ENCODE results near the gene TMLHE.
"Not testable (repeated sequence)": the region's sequence is repeated elsewhere in the genome, so short reads cannot be mapped to it uniquely, and the experiment has no call there.

Gene TMLHE, protein sequence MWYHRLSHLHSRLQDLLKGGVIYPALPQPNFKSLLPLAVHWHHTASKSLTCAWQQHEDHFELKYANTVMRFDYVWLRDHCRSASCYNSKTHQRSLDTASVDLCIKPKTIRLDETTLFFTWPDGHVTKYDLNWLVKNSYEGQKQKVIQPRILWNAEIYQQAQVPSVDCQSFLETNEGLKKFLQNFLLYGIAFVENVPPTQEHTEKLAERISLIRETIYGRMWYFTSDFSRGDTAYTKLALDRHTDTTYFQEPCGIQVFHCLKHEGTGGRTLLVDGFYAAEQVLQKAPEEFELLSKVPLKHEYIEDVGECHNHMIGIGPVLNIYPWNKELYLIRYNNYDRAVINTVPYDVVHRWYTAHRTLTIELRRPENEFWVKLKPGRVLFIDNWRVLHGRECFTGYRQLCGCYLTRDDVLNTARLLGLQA

GRCh38 chrX:155612312-155613224 is at the start of gene TMLHE, which contains the start of gene SPRY3:
Gene TMLHE (minus strand): TSS chrX:155612952. CDS start chrX:155545276, 67,676 bp downstream.
Gene SPRY3 (plus strand): TSS chrX:155612586.
- peak in 1 of 2 experiments; percentile 4 for DNase-seq

- no peak for DNase-seq
Observed at GRCh38 chrX:155662282-155662681, 49.5 kb upstream of the TMLHE start.

GRCh38 chrX:155645180-155645579 is 32.4 kb upstream of the TMLHE start:
- no peak for DNase-seq

- DNase-seq, result no peak
Observed at GRCh38 chrX:155643240-155643639, 30.5 kb upstream of the TMLHE start.

DNA sequence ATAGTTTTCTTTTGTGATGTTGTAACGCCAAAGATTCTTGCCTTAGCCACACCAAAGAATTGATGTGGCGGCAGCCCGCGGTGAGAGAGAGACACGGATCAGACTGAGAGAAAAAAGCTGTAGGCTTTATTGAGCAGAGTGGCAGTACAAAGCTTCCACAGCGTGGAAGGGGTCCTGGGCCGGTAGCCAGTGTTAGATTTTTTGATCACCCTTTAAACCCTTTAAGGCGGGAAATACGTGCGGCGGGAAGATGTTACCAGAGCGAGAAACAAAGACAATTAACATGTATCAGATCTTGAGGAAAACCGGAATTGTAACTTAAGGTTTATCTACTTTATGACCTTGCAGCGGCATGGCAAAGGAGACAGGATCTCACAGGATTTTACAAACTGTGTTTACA is 28.6 kb upstream of the TMLHE start:
- DNase-seq, result not testable (repeated sequence)

GRCh38 chrX:155637714-155638113 is 25.0 kb upstream of the TMLHE start:
- no peak for DNase-seq

DNA sequence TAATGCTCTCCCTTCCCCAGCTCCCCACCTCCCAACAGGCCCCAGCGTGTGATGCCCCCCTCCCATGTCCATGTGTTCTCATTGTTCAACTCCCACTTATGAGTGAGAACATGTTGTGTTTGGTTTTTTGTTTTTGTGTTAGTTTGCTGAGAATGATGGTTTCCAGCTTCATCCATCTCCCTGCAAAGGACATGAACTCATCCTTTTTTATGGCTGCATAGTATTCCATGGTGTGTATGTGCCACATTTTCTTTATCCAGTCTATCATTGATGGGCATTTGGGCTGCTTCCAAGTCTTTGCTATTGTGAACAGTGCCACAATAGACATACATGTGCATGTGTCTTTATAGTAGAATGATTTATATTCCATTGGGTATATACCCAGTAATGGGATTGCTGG is 22.3 kb upstream of the TMLHE start:
- DNase-seq, result not testable (repeated sequence)

GRCh38 chrX:155632431-155633100 is 19.8 kb upstream of the TMLHE start:
- no peak for DNase-seq

GRCh38 chrX:155620110-155620509 is 7.4 kb upstream of the TMLHE start:
- not testable (repeated sequence) for DNase-seq

DNA sequence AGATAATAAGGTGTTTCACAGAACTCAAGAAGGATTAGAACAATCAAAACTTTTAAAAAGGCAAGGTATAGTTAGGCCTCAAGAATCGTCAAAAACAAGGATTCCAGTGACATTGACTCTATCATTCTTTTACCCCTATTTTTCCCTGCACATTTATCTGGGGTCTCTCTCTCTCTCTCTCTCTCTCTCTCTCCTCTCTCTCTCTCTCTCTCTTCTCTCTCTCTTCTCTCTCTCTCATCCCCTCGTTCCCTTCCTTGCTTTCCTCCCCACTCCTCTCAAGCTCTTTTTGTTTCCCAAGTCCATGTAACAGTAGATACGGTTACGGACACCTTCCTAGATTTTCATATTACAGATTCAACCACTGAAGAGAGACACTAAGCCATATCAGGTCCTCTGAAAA is 3.2 kb upstream of the TMLHE start:
- no peak for DNase-seq

- no peak for DNase-seq
Observed at GRCh38 chrX:155613927-155614559, 1.3 kb upstream of the TMLHE start.

DNA sequence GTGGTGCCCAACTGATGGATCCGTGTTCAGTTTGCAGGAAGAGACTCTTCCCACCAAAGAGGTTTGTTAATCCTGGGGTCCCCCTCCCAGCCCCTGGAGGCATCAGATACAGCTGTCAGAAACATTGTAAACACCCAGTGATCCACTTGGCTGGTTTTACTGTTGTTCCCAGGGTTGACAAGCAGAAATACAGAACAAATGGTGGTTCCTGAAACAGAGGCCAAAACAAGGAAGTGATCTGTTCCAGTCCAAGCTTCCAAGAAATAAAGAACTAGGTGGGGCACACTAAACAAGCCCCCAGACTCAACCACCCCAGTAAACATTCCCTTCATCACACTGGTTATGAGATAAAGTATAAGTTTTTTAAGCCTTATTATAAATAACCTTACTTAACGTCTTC is 1.4 kb downstream of the TMLHE start:
- no peak for DNase-seq

- DNase-seq, result no peak
Observed at GRCh38 chrX:155592981-155593380, 19.8 kb downstream of the TMLHE start.

- DNase-seq, result no peak
Observed at GRCh38 chrX:155592331-155592730, 20.4 kb downstream of the TMLHE start.

- no peak for DNase-seq
Observed at GRCh38 chrX:155577682-155578081, 35.1 kb downstream of the TMLHE start.

- DNase-seq, result no peak
Observed at GRCh38 chrX:155563099-155563498, 49.7 kb downstream of the TMLHE start.

- no peak for DNase-seq
Observed at GRCh38 chrX:155544881-155545280, 67.9 kb downstream of the TMLHE start.

DNA sequence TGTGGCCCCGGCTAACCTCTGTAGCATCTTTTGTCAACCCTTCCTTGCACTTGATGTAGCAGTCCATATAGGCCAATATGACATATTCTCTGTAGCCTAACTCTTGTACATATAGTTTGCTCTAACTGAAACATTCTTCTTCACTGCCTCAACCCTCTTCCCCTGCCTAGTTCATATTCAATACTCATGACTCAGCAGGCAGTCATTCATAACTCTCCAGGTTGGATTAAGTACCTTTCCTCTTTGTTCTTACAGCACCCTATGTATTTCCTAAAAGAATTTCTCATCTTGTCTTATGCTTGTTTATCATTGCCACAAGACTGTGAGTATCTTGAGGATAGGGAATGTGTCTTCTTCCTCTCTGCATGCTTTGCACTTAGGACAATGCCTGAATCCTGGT is 76.9 kb downstream of the TMLHE start:
- DNase-seq, result no peak

DNA sequence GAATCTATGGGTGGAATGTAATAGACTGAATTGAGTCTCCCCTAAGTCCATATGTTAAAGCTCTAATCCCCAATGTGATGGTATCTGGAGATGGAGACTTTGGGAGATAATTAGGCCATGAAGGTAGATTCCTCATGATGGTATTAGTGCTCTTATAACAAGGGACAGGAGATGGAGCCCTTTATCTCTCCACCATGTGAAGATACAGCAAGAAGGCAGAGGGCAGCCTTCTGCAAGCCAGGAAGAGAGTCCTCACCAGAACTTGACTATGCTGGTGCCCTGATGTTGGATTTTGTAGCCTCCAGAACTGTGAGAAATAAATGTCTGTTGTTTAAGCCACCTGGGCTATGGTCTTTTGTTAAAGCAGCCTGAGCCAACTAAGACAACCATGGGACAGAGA is 78.0 kb downstream of the TMLHE start:
- DNase-seq, result no peak

DNA sequence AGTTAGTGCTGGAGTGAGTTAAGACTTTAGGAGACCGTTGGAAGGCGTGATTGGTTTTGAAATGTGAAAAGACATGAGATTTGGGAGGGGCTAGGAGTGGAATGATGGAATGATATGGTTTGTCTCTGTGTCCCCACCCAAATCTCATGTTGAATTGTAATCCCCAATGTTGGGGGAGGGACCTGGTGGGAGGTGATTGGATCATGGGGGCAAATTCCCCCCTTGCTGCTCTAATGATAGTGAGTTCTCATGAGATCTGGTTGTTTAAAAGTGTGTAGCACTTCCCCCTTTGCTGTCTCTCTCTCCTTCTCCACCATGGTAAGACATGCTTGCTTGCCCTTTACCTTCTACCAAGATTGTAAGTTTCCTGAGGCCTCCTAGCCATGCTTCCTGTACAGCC is 85.7 kb downstream of the TMLHE start:
- DNase-seq, result not testable (repeated sequence)

- DNase-seq, result no peak
Observed at GRCh38 chrX:155514225-155514624, 98.5 kb downstream of the TMLHE start.

DNA sequence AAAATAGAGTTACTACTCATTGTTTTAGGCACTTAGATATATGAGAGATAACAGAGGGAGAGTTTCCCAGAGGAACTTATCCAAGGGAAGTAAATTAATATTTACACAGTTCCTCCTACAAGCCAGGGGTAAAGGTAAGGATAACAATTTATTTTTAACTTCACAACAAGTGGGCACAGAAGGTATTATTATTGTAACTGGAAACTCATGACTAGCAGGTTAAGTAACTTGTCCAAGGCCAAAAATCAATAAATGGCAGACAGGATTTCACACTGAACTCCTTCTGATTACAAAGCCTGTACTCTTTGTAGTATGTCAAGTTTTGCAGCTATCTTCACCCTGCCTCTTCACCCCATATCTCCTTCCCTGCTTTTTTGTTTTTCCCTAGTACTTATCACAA is 107.5 kb downstream of the TMLHE start:
- DNase-seq, result no peak

DNA sequence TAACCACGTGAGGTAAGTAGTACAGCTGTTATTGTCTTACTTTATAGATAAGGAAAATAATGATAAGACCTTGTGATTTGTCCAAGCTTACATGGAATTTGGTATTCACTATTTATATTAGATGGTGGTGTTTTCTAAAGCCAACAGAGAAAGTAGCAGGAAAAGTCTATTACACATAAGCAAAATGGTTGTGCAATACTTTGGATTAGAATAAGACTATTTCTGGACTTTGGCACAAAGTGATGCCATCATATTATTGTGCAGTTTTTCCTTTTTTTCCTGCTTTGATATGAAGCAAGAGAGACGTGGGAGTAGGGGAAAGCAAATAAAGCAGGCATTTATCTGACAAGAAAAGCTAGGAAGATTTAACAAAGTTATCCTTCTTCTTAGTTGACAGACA is 117.6 kb downstream of the TMLHE start:
- not testable (repeated sequence) for DNase-seq
